ENCODE results near the gene MARCHF10.

MARCHF10 gene

DNA sequence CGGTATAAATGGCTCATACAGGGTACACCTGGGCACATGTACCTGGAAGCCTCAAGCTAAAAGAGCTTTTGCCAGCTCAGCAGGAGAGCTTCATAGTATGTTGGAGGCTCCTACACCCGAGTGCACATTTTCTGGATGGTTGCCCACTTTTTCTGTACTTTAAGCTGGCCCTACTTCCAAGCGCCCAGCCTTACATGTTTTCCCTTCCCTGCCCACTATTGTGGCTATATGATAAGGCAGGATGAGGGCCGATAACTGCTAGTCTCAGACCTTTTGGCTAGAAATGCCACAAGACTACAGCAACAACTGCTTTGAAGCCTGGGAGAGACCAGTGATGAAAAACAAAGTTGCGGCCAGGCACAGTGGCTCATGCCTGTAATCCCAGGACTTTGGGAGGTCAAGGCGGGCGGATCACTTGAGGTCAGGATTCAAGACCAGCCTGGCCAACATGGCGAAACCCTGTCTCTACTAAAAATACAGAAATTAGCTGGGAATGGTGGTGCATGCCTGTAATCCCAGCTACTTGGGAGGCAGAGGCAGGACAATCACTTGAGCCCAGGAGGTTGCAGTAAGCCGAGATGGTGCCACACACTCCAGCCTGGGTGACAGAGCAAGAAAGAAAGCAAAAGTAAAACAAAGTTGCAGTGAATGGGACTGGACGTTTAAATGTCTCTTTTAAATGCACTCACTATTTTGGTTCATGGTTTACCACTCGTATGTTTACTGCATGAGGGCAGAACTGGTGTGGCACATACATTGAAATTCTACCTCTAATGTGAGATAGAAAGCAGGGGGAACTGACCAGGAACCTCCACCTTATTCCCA, 14.2 kb upstream of the MARCHF10 start:
- FAIRE-seq: no peak
- no peak for DNase-seq (ENCODE audit: insufficient read length, low spot score)

DNA sequence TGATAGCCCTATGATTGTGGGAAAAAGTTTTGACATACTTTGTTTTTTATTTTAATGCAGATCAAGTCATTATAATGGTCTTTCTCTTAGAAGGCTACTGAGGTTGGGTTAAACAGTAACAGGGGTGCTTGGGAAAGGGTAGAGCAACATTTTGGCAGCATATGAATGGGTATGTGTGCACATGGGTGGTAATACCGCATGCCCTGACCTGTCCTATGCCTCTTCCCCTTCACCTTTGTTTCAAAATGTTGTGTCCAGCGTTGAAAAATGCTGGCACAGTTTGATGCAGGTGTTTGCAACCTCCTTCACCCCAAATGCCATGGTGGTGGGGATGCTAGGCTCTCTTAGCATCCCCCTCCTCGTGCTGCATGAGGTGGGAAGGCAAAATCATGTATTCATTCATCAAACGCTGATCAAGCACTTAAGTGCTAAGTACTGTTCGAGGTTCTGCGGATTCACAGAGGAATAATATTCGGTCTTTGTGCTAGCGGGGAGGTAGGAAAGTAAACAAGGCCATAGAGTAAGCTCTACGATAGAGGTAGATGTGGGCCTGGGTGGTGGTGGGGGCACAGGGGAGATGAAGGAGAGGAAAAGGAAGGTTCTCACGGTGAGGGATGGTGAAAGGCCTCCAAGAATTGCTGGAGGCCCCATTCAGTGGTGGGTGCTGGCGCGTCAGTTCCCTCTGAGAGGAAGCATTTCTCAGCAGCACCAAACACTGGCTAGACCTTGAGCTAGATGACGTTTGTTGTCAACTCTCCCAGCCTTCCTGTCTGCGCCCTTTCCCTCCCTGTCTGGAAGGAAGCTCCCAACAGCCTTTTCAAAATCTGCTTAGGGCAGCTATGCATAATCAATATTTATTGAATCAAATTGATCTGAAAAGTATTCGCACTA, 13.3 kb upstream of the MARCHF10 start:
- no peak for FAIRE-seq
- no peak for DNase-seq (ENCODE audit: insufficient read length, low spot score)

DNA sequence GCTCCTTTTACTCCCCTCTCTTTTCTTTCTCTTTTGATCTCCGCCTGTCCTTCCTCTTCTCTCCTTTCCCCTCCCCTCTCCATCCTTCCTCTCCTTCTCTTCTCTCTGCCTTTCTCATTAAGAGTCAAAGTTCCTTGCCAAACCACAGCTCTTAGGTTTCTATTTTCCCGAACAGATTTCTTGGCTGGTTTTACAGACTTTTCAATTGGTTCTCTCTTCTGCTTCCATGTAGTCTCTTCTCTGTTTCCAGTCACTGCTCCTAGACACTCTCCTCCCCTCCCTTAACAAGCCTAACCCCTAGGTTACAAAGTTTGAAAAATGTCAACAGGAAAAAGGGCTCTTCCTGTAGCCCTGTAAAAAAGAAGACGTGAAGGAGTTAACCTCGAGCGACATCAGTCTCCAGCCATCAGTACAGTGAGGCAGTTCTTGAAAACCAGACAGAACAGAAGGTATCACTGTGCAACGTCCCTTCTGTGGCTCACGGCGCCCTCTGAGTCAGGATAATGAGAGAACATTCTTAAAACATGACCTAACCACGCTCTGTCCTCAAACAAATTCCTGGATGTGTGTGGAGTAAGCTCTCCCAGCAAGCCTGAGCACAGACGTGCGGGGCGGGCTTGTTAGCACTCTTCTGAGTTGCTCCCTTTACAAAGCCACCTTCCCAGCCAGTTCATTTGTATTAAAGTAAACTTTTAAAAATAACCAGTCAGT, 11.6 kb upstream of the MARCHF10 start:
- FAIRE-seq (no peak), DNase-seq (ENCODE audit: insufficient read length, low spot score) (no peak)

DNA sequence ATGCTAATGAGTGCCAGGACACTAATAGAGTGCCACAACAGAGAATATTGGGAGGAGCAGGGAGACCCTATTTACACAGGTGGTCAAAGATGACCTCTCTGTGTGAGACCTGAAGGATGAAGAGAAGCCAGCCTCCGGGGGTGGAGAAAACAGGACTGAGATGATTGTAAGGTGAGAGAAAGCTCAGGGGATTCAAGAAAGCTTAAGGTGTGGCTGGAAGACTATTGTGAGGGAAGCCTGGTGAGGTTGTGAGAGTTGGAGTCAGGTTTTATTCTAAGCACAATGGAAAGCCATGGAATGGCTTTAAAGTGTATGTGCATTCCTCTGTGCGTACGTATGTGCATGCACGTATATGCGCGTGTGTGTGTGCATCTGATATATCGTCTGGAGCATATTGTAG, 10.4 kb upstream of the MARCHF10 start:
- DNase-seq (ENCODE audit: insufficient read length, low spot score): no peak
- no peak for FAIRE-seq

DNA sequence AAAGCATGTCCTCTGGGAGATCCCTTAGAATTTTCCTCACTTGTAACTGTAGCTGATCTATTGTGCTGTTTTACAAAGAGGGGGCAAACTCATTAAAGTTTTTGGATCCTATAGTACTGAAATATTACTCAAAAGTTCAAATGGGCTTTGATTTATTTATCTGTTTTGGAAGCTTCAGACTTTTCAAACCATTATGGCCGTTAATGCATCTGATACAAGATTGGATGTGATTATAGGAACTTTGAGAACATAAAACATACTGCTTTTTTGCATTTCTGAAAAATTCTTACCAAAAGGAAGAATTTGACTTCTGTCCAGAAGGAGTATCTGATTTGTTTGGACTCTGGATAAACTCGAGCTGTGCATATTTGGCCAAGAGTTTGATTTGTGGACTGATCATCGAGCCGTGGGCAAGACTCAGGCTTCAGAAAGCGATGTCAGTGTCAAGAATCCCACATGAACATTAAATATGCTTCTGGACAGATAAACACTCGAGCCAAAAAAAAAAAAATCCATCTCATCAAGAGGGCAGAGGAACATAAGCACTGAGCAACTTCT, 8.2 kb upstream of the MARCHF10 start:
- DNase-seq (ENCODE audit: insufficient read length, low spot score) (no peak), FAIRE-seq (no peak)

DNA sequence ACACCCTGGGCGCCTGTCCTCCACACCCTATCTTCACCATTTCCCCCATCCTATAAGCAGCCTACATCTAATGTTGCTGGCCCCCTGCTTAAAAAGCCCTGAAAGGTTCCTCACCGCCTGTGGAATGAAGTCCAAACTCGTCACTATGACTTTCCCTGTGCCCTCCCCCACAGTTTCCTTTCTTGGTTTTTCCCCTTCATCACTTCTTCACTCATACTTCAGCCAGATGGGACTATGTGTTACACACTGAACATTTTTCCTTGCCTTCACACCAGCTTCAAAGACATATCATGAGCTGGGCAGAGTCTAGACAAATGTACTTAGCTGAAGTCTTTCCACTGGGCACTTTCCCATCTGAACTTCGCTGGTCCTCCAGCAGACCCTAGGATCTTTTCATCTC, 1.5 kb upstream of the MARCHF10 start:
- no peak for FAIRE-seq
- DNase-seq (ENCODE audit: insufficient read length, low spot score): no peak

DNA sequence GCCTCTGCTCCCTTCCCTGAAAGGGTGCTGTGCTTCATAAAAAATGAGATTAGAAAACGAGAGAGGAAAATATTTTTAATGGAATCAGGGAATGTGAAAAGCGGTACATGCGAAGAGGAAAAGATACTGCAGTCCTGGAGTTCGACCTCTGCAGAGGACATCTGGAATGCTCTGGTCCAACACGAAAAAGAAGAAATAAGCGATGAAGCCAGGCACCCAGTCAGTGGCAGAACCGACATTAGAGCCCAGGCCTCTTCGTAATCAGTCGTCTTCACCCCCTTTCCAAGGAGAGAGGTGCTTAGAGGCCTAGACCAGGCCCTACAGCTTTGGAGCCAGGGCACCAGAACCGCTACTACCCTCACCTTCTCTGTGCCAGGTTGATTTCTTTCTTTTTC, 459 bp upstream of the MARCHF10 start:
- FAIRE-seq: no peak
- DNase-seq (ENCODE audit: insufficient read length, low spot score): no peak

DNA sequence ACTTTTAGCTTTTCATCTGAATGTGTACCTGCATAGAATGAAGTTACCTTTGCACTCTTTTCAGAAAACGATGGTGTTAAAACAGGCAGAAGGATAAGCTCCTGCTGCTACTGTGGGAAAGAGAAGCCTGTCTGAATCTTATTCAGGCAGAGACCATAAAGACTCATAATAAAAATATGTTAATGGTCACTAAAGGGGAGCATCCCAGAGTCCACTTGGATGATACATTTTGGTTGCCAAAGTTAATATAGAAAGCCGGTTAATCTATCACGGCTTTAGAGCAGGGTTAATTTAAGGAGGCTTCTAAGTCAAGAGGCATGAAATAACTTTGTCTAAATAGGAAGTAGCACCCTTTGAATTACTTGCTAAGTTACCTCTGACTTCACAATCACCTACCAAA, 2.9 kb downstream of the MARCHF10 start:
- DNase-seq (ENCODE audit: insufficient read length, low spot score) (no peak), FAIRE-seq (no peak)

DNA sequence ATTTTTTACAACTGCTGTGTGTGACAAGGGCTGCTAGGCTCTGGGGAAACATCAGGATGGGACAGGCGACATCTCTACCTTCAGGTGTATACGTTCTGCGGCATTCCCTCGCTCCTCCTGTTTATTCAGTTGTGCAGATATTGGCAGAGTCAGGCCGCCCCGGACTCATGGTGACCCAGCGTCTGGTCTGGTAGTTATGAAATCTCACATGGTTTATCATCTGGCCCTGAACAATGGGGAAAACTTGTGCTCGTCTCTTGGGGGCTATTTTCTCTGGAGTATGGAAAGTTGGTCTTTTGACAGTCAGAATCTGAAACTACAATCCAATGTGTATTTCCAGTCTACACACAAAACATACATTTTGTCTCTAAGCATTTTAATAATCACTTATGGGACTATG, 3.3 kb downstream of the MARCHF10 start:
- no peak for DNase-seq (ENCODE audit: insufficient read length, low spot score)
- FAIRE-seq: no peak

DNA sequence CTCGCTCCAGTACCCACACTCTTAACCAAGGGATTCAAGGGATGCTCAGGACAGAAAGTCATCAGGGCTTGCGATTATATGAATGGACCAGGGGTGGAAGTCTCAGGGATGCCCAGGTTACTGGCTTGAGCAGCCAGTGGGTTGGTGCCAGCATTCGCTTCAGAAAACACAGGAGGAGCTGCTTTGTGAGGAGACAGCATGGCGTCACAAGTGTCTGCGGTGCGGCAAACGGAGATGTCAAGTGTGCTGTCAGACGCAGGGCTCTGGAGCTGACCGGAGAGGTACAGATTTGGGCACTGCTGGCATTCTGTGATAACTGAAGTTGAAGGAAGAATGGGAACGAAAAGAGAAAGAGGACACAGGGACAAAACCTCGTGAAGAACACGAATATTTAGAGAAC, 4.1 kb downstream of the MARCHF10 start:
- DNase-seq (ENCODE audit: insufficient read length, low spot score) (no peak), FAIRE-seq (no peak)

DNA sequence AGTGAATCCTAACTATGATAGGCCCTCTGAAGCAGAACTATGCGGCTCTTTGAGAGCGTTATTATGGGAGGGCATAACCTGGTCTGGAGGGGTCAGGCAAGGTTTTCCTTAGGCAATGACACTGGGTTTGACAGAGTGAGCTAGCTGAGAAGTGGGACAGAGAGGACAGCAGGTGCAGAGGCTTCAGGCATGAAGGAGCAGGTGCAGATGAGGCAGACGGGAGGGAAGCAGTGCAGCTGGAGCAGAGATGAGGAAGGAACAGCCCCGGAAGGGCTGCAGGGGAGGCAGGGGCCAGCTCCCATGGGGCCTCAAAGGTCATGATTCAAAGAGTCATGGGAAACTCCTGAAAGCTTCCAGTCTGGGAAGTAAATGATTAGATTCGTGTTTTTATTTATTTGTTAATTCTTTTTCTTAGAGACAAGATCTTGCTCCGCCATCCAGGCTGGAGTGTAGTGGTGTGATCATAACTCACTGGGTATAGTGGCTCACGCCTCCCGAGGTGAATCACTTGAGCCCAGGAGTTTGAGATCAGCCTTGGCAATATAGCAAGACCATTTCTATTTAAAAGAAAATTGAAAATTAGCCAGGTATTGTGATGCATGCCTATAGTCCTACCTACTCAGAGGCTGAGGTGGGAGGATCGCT, 5.4 kb downstream of the MARCHF10 start:
- FAIRE-seq (no peak), DNase-seq (ENCODE audit: insufficient read length, low spot score) (no peak)

DNA sequence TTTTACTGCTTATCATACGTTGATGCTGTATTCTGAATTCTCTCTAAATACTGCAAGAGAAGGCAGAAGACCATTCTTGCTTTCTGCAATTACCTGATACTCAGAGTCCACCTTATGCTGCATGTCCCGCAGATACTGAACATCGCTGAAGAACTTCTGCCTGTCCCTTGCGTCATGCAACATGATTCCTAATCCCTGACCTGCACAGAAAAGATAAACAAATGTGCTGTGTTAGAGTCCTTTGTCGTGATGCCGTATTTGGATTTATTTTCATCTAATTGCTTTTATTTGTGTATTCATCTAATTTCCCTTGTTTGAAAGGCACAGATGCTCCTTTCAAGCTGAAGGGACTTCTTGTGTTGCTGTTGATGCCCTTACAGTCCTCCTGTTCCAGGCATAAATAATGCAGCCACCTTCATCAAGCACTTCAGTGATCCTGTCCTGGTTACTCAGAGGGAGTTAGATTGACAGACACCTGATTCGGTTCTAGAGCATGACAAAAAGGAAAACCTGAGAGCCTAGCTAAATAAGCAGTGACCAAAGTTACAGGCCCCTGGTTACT, 6.5 kb downstream of the MARCHF10 start:
- FAIRE-seq (no peak), DNase-seq (ENCODE audit: insufficient read length, low spot score) (no peak)

DNA sequence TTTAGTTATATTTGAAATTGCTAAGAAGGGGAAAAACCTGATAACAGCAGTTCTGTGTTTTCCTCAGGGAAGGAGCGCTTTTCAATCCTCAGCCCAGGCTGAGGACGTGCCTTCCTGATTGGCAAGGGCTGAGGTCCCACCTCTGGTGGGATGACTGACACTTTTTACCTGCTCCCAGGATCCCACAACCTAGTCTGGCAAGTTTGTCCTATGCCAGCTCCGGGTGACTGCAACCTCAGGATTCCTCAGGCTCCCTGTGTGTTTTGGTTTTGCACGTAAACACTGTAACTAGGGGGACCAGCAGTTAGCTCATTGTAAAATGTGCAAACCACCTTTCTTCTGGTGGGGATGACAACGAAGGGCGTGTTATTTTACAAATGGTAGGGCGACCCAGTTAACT, 7.5 kb downstream of the MARCHF10 start:
- no peak for FAIRE-seq
- DNase-seq (ENCODE audit: insufficient read length, low spot score): no peak

DNA sequence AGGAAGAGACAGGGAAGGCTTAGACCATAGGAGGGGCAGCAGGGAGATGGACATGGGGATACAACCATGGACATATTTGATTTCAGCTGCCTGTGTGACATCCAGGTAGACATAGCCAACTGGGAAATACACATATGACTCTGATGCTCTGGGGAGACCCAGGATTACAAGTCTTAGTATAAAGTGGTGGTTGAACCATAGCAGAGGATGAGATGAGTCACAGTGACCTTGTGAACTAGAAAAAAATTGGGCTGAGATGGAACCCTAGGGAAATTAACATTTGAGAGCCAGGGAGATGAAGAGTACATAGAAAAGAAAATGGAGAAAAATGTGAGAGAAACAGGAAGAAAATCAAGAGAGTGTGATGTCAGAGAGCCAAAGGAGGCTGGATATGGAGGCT, 10.2 kb downstream of the MARCHF10 start:
- FAIRE-seq: no peak
- DNase-seq (ENCODE audit: insufficient read length, low spot score): no peak

DNA sequence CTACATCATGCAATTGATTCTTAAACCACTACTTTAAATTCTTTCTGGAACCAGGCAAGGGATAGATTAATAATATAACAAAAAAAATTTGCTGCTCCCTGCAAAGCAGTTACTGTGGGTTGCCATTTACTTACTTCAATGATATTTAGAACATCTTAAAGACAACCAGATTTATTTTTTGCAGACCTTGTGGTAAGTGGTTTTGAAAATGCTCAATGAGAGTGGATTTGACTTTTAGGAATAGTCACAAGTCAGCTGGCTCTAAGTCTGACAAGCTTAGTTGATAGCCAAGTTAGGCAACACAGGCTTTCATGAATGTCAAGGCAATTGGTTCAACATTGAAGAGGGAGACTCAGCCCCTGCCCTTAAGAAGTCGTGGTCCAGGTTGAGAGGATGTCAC, 11.8 kb downstream of the MARCHF10 start:
- no peak for DNase-seq (ENCODE audit: insufficient read length, low spot score)
- FAIRE-seq: no peak

DNA sequence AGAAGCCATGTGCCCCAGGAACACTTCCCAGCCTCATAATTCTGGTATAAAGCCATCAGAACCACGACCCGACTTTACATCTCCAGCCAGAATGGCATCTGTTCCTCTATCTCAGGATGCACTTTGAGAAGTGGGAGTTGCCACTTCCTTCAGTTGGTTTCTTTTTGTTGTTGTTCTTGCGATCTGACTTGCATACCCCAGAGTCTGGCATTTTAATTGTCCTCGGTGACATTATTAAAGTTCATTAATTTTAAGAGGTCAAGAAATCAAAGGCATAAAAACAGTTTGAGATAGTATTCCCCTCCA, 13.5 kb downstream of the MARCHF10 start:
- FAIRE-seq: no peak

DNA sequence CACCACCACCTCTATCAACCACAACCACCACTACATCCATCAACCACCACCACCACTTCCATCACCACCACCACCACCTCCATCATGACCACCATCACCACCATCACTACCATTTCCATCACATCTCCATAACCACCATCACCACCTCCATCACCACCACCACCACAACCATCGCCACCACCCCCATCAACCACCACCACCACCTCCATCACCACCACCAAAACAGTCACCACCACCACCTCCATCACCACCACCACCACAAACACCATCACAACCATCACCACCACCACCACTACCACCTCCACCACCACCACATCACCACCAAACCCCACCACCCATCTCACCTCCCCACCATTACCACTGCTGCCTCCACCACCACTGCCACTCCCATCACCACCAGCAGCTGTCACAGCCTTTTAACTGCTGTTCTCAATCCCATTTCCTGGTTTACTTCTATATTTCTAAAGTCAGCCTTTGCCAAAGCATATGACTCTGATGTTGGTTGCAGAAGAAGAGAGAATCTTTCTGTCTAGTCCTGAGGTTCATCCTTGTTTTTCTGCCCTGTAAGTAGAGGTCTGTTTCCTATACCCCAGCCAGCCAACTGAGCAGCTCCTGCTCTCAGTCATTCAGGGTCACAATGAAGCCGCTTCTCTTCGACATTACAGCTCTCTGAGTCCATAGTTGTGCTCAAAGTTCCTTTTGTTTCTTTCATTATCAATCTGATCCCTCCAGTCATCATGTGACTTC, 14.0 kb downstream of the MARCHF10 start:
- DNase-seq (ENCODE audit: insufficient read length, low spot score): no peak
- no peak for FAIRE-seq

More for the DNA sequence above, 13.5 kb downstream of the MARCHF10 start:
- DNase-seq (ENCODE audit: insufficient read length, low spot score): no peak

DNA sequence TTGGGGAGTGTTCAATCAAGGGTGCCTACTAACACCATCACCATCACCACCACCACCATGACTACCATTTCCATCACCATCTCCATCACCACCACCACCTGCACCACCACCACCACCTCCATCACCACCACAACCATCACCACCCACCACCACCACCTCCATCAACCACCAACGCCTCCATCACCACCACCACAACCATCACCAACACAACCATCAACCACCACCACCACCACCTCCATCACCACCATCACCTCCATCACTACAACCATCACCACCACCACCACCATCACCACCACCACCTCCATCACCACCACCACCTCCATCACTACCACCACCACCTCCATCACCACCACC, 15.7 kb downstream of the MARCHF10 start:
- FAIRE-seq: no peak
- DNase-seq (ENCODE audit: insufficient read length, low spot score): no peak

DNA sequence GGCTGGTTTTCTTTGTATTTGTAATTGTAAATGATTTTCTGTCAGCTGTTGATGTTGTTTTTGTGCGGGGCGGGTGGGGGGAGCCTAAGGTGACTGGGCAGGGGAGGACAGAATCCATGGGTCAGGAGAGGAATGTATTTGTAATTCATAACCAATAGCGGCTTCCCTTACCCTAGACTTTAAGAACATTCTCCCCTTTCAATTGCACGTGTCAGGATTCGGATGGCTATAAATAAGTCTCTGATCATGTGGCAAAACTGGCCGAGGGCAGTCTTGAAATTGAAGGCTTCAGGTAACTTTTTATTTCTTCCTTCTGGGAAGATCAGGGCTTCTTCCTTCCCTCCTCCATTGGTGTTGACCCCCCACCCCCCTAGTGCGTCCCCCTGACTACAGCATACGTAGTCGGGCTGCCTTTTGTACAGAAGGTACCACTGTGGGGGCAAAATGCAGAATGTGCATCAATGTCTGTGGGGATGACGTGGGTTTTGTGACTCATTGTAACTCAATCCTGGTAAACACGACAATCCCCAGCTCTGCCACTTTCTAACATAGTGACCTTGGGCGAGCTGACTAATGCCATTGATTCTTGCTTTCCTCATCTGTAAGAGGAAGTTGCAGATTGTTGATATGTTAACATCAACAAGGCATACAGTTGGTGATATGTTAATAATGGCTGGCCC, 16.2 kb downstream of the MARCHF10 start:
- DNase-seq (ENCODE audit: insufficient read length, low spot score) (no peak), FAIRE-seq (no peak)
